K562 (cell line): ENCODE results near the gene PHTF2. TPM values are rescaled to one million over a fixed set of nuclear protein-coding genes. Genes with fewer than 3 reads are reported as not detected.

Experiments used
- ADNP ChIP-seq: fragments of 200-800 bp; sonication (Bioruptor generic); IDR thresholded peaks from 2 replicates; pipeline ENCODE4 v1.6.1; 2016; ENCODE audit warnings: missing genetic modification characterization, missing compliant biosample characterization
- CCNT2 ChIP-seq: IDR thresholded peaks from 2 replicates; pipeline ENCODE4 v1.6.1; 2011; ENCODE audit warnings: borderline replicate concordance, low read depth, mild to moderate bottlenecking, moderate library complexity, mixed read lengths, low read length; ENCODE audit not compliant: insufficient read length; ENCODE audit errors: extremely low read depth
- CREM ChIP-seq: IDR thresholded peaks from 2 replicates; pipeline ENCODE4 v1.6.1; 2014; ENCODE audit warnings: antibody characterized with exemption, low read depth
- EHMT2 ChIP-seq: fragments of 450-650 bp; IDR thresholded peaks from 2 replicates; pipeline ENCODE4 v1.6.1; 2018; ENCODE audit warnings: antibody characterized with exemption
- FOXM1 ChIP-seq, 2 experiments: fragments of 450-650 bp in 1 of 2; sonication (generic) in 1 of 2; formaldehyde crosslinking in 1 of 2; IDR thresholded peaks; 2 replicates each; pipeline versions ENCODE4 v1.6.1 to v1.9.0; 2017 to 2022; ENCODE audit warnings: low read depth in 2 of 2, mild to moderate bottlenecking in 2 of 2, missing genetic modification reagents in 1 of 2, moderate library complexity in 1 of 2
- GATA2 ChIP-seq: sonication (generic); formaldehyde crosslinking; IDR thresholded peaks from 2 replicates; pipeline ENCODE4 v1.4.0; 2020; ENCODE audit warnings: mild to moderate bottlenecking, missing genetic modification reagents
- MCM5 ChIP-seq: fragments of 450-650 bp; IDR thresholded peaks from 2 replicates; pipeline ENCODE4 v1.6.1; 2016; ENCODE audit warnings: low read depth
- NCOR1 ChIP-seq: fragments of 450-650 bp; IDR thresholded peaks from 2 replicates; pipeline ENCODE4 v1.6.1; 2016; ENCODE audit warnings: mild to moderate bottlenecking, moderate library complexity
- PML ChIP-seq: IDR thresholded peaks from 2 replicates; pipeline ENCODE4 v1.6.1; 2012; ENCODE audit warnings: low read length, inconsistent platforms
- RAD21 ChIP-seq, 2 experiments: fragments of 250-450 bp in 1 of 2; fragments of 450-650 bp in 1 of 2; sonication (Bioruptor Pico) in 1 of 2; formaldehyde crosslinking in 1 of 2; IDR thresholded peaks in 1 of 2; conservative IDR thresholded peaks in 1 of 2; 2 replicates each; pipeline versions ENCODE4 v1.4.0 to v1.8.0; 2020 to 2022; ENCODE audit warnings: mild to moderate bottlenecking in 2 of 2, moderate library complexity in 1 of 2
- TEAD4 ChIP-seq, 2 experiments: sonication (generic) in 1 of 2; formaldehyde crosslinking in 1 of 2; IDR thresholded peaks; 2 replicates each; pipeline versions ENCODE4 v1.6.1 to v1.8.0; 2012 to 2022; ENCODE audit warnings: borderline replicate concordance in 1 of 2, inconsistent platforms in 1 of 2, low read length in 1 of 2, mild to moderate bottlenecking in 1 of 2, missing genetic modification reagents in 1 of 2
- YY1 ChIP-seq, 3 experiments: IDR thresholded peaks; 2 replicates each; pipeline ENCODE4 v1.6.1; 2011; ENCODE audit warnings: low read length in 2 of 3, mild to moderate bottlenecking in 2 of 3, moderate library complexity in 2 of 3, borderline replicate concordance in 1 of 3, control low read depth in 1 of 3, low read depth in 1 of 3; ENCODE audit not compliant: insufficient read depth in 3 of 3, insufficient replicate concordance in 2 of 3, control insufficient read depth in 1 of 3, insufficient read length in 1 of 3; ENCODE audit errors: extremely low read depth in 1 of 3
- ZBTB1 ChIP-seq: sonication (generic); formaldehyde crosslinking; IDR thresholded peaks from 2 replicates; pipeline ENCODE4 v1.8.1; 2023; ENCODE audit warnings: missing genetic modification reagents, low read depth, mild to moderate bottlenecking, borderline replicate concordance
- ZEB2 ChIP-seq: fragments of 450-650 bp; IDR thresholded peaks from 2 replicates; pipeline ENCODE4 v1.6.1; 2016
- polyA plus RNA-seq, 8 experiments: library from polyadenylated mRNA; depleted of rRNA in 4 of 8; stranded (reverse) in 5 of 8; unstranded in 3 of 8; fragments of >200 nt; fragmentation: Nextera tagmentation in 2 of 8; fragmentation: Illumina TruSeq in 1 of 8; extraction: Ambion mirVana in 2 of 8; extraction: Trizol in 1 of 8; gene quantifications; 2 replicates each; pipeline versions ENCODE4 v1.2.1 to v1.2.3, GENCODE V29; 2011 to 2014; ENCODE audit warnings: inconsistent platforms in 1 of 8, missing spikeins in 1 of 8
- total RNA-seq, 7 experiments: library from RNA; depleted of rRNA in 6 of 7; stranded (reverse); fragments of >200 nt in 6 of 7; fragmentation: Illumina TruSeq in 2 of 7; extraction: Trizol in 2 of 7; gene quantifications; 2 replicates each; pipeline versions ENCODE4 v1.2.1 to v1.2.3, GENCODE V29; 2011 to 2021; ENCODE audit warnings: low replicate concordance in 1 of 7
- TF ChIP-seq, protein P1 (sequence below): fragments of 150-350 bp; conservative IDR thresholded peaks from 2 replicates; pipeline ENCODE4 v1.6.1; 2014; ENCODE audit warnings: low read length
- TF ChIP-seq, protein P2 (sequence below): sonication (generic); IDR thresholded peaks from 2 replicates; pipeline ENCODE4 v1.6.1; 2016
- TF ChIP-seq, protein P3 (sequence below): fragments of 250-450 bp; sonication (Bioruptor Pico); IDR thresholded peaks from 2 replicates; pipeline ENCODE4 v1.5.0; 2022; ENCODE audit warnings: mild to moderate bottlenecking

The PHTF2 gene
- total and polyA plus RNA-seq, 9 of the 15 experiments (the other 6 are each of a cell fraction or from before 2014, with no cell fraction given), result 17.9 to 43.6 (median 25.4) TPM

DNA sequence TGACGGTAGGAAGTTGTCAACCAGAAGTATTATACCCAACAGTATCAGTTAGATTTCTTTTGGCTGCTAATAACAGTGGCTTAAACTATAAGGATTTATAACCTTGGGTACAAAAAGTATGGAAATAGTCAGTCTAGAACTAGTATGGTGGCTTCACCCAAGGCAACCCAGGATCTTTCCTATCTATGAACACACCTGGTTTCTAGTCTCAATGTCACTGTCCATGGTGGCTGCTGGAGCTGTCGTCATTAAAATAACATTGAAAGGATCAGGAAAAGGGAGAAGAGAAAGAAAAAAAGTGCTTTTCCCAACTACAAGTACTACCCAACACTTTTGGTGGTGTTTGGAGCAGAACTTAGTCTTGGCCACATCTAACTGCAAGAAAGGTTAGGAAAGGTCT lies 27.7 kb downstream of the PHTF2 start (continued):
- TF ChIP-seq, protein P1, sequence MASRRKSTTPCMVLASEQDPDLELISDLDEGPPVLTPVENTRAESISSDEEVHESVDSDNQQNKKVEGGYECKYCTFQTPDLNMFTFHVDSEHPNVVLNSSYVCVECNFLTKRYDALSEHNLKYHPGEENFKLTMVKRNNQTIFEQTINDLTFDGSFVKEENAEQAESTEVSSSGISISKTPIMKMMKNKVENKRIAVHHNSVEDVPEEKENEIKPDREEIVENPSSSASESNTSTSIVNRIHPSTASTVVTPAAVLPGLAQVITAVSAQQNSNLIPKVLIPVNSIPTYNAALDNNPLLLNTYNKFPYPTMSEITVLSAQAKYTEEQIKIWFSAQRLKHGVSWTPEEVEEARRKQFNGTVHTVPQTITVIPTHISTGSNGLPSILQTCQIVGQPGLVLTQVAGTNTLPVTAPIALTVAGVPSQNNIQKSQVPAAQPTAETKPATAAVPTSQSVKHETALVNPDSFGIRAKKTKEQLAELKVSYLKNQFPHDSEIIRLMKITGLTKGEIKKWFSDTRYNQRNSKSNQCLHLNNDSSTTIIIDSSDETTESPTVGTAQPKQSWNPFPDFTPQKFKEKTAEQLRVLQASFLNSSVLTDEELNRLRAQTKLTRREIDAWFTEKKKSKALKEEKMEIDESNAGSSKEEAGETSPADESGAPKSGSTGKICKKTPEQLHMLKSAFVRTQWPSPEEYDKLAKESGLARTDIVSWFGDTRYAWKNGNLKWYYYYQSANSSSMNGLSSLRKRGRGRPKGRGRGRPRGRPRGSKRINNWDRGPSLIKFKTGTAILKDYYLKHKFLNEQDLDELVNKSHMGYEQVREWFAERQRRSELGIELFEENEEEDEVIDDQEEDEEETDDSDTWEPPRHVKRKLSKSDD, result no peak
- no peak for TF ChIP-seq ZBTB1 (CRISPR knock-in tag)
- TF ChIP-seq, protein P2, sequence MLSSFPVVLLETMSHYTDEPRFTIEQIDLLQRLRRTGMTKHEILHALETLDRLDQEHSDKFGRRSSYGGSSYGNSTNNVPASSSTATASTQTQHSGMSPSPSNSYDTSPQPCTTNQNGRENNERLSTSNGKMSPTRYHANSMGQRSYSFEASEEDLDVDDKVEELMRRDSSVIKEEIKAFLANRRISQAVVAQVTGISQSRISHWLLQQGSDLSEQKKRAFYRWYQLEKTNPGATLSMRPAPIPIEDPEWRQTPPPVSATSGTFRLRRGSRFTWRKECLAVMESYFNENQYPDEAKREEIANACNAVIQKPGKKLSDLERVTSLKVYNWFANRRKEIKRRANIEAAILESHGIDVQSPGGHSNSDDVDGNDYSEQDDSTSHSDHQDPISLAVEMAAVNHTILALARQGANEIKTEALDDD, result peak; percentile 76
- TF ChIP-seq YY1 (IDR thresholded peaks at IDR 0.05; ENCODE audit: borderline replicate concordance in 1 of 3, control insufficient read depth in 1 of 3, extremely low read depth in 1 of 3, insufficient read depth in 3 of 3, insufficient read length in 1 of 3, insufficient replicate concordance in 2 of 3, low read depth in 1 of 3, low read length in 2 of 3), result peak in 1 of 3 experiments; percentile 53
- 0 out of 2 replicates have a peak, but pooled peaks have one; percentile 26 for TF ChIP-seq ZEB2
- no peak for TF ChIP-seq CCNT2
- TF ChIP-seq PML, result peak; percentile 27; the same call in 1 of the 2 replicates
- peak; percentile 26; the same call in 1 of the 2 replicates for TF ChIP-seq NCOR1
- TF ChIP-seq CREM, result peak; percentile 23; the same call in 1 of the 2 replicates
- TF ChIP-seq EHMT2, result peak; percentile 97
- no peak for TF ChIP-seq MCM5
- TF ChIP-seq ADNP (tag), result no peak
- TF ChIP-seq FOXM1 (IDR thresholded peaks at IDR 0.05; ENCODE audit: low read depth), result no peak
- TF ChIP-seq FOXM1 (CRISPR knock-in tag; IDR thresholded peaks at IDR 0.05; ENCODE audit: low read depth), result no peak
- 0 out of 2 replicates have a peak, but pooled peaks have one; percentile 33 for TF ChIP-seq TEAD4 (IDR thresholded peaks at IDR 0.05; ENCODE audit: low read length)
- TF ChIP-seq TEAD4 (CRISPR knock-in tag; IDR thresholded peaks at IDR 0.05; ENCODE audit: borderline replicate concordance), result no peak
- TF ChIP-seq RAD21 (CRISPR knock-in tag; conservative IDR thresholded peaks at IDR 0.05 in 1 of 2, IDR thresholded peaks at IDR 0.05 in 1 of 2), result no peak
- peak; percentile 45; the same call in 1 of the 2 replicates for TF ChIP-seq GATA2 (CRISPR knock-in tag)
- TF ChIP-seq, protein P3, sequence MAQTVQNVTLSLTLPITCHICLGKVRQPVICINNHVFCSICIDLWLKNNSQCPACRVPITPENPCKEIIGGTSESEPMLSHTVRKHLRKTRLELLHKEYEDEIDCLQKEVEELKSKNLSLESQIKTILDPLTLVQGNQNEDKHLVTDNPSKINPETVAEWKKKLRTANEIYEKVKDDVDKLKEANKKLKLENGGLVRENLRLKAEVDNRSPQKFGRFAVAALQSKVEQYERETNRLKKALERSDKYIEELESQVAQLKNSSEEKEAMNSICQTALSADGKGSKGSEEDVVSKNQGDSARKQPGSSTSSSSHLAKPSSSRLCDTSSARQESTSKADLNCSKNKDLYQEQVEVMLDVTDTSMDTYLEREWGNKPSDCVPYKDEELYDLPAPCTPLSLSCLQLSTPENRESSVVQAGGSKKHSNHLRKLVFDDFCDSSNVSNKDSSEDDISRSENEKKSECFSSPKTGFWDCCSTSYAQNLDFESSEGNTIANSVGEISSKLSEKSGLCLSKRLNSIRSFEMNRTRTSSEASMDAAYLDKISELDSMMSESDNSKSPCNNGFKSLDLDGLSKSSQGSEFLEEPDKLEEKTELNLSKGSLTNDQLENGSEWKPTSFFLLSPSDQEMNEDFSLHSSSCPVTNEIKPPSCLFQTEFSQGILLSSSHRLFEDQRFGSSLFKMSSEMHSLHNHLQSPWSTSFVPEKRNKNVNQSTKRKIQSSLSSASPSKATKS (CRISPR knock-in tag), result no peak
